GM18858 (cell line): Measurements from ENCODE around the gene PCBP3.
"Not testable (repeated sequence)": the region's sequence is repeated elsewhere in the genome, so short reads cannot be mapped to it uniquely, and the experiment has no call there.

Experiments used
- ATAC-seq: cut with Tn5 transposase; IDR thresholded peaks from one replicate; pipeline ENCODE4 v1.9.1; 2021; ENCODE audit not compliant: unreplicated experiment

PCBP3 gene

GRCh38 chr21:45940091-45940490, 296.6 kb downstream of the PCBP3 start:
- ATAC-seq = no peak

DNA sequence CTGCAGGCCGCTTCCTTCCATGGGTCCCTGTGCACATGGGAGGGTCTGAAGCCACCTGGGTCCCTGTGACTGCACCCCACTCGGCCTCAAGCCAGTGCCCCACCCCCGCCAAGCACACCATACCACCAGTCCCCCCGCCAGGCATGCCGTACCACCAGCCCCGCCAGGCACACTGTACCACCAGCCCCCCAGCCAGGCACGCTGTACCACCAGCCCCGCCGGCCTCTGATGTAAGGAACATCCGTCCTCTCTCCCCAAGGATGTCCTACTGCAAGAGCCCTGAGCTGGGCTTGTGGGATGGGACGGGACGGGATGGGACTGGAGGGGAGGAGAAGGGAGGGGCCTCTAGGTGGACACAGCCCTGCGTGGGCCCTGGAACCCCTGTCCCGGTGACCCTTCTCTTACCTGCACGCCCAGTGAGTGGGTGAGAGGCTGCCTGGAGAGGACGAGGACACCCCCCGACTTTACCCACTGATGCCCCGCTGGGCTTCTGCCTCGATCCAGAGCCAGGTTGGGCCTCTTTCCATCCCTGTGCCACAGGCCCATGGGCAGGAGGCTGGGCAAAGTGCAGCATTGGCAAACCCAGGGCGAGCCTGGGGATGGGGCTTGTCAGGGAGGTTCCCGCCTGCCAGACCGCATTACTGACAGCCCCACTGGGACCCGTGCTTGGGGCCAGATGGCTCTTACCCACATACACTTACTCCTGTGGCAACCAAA, 297.3 kb downstream of the PCBP3 start:
- no peak for ATAC-seq

- ATAC-seq = no peak
Measured at GRCh38 chr21:45941338-45941710, 297.8 kb downstream of the PCBP3 start.

- no peak for ATAC-seq
Measured at GRCh38 chr21:45941717-45942546, 298.4 kb downstream of the PCBP3 start.

GRCh38 chr21:45942755-45943629, 299.5 kb downstream of the PCBP3 start:
- ATAC-seq = no peak

DNA sequence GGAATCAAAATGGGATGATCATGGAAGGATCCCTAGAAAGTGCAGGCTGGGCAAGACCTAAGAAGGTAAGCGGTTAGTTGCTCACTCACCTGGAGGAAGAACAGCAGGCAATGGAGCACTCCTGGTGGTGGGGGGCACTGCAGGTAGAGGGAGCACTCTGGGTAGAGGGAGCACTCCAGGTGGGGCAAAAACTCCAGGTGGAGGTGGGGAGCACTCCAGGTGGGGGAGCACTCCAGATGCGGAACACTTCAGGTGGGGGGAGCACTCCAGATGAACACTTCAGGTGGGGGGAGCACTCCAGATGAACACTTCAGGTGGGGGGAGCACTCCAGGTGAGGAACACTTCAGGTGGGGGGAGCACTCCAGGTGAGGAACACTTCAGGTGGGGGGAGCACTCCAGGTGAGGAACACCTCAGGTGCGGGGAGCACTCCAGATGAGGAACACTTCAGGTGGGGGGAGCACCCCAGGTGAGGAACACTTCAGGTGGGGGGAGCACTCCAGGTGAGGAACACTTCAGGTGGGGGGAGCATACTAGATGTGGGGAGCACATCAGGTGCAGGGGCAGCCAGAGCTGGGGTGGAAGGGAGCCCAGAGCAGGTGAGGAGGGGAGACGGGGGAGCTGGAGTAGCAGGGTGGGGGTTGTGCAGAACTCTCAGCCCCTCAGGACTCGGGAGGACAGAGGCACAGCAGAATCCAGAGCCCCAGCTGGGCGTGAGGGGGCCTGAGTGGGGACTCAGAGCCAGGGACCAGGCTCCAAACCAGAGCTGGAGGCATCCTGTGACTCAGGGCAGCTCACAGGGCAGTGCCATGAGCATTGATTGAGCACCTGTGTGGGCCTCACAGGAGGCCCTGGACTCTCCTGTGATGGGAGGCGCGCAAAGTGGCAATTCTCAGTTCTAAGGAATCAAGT, 300.4 kb downstream of the PCBP3 start:
- ATAC-seq = no peak

DNA sequence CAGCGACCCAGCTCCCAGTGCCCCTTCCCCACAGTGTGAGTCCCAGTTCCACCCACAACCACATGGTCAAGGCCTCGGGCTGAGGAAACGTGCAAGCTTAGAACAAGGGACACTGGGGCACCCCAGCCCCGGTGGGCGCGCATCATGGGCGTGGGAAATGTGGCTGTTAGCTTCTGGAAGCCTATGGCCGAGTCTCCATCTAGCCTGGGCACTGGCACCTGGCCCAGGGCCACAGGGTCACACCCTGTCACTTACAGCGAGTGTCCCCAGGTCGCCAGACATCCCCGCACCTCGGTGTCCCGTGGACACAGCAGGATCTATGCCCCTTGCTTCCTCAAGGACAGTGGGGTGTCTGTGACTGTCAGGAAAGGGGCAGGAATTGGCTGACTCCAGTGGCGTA, 301.1 kb downstream of the PCBP3 start:
- ATAC-seq = no peak

DNA sequence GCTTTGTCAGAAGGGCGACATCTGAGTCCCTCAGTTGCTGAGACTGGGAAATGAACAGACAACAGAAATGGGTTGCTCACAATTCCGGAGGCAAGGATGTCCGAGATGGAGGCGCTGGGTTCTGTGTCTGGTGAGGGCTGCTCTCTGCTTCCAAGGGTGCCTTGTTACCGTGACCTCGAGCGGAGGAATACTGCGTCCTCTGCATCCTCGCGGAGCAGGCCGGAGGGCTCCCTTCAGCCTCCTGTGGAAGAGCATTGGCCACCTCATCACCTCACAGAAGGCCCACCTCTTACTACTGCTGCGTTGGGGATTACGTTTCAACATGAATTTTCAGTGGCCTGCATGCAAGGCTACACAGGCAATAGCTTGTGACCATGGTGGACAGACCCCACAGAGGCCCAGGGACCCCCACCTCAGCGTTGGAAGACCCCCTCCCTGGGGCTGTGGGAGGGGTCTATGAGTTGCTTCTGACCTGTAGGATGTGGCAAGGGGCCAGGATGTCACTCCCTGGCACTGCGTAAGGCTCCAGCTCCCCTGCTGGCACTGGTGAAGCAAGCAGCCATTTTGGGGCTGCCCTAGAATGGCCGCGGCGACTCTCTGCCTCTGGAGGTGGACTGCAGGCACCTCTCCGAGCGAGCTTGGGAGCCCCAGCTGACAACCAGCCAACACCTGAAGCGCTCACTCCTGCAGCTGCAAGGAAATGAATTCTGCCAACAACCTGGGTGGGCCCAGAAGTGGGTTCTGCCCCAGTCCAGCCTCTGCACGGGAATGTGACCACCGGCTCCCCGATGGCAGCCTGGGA, 301.7 kb downstream of the PCBP3 start:
- no peak for ATAC-seq

- no peak for ATAC-seq
Measured at GRCh38 chr21:45945868-45946210, 302.3 kb downstream of the PCBP3 start.

DNA sequence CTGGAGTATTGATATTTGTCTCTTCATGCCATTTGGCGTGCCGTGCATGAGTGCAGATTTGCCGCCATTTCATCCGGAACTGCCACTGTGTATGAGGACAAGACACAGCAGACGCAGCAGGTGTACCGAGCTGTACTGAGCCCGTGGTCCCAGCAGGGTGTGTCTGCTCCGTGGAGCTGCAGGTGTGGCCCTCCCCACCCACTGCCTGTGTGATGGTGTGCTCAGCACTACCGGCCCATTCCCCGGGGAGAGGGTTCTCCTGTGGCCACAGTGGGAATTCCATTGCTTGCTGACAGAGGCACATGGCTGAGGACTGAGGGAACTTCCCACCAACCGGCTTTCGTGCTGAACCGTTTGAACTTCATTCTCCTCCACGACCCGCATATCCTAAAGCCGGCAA, 303.8 kb downstream of the PCBP3 start:
- ATAC-seq = no peak

GRCh38 chr21:45947716-45948255, 304.3 kb downstream of the PCBP3 start:
- ATAC-seq = no peak

- no peak for ATAC-seq
Measured at GRCh38 chr21:45948576-45949141, 305.1 kb downstream of the PCBP3 start.

DNA sequence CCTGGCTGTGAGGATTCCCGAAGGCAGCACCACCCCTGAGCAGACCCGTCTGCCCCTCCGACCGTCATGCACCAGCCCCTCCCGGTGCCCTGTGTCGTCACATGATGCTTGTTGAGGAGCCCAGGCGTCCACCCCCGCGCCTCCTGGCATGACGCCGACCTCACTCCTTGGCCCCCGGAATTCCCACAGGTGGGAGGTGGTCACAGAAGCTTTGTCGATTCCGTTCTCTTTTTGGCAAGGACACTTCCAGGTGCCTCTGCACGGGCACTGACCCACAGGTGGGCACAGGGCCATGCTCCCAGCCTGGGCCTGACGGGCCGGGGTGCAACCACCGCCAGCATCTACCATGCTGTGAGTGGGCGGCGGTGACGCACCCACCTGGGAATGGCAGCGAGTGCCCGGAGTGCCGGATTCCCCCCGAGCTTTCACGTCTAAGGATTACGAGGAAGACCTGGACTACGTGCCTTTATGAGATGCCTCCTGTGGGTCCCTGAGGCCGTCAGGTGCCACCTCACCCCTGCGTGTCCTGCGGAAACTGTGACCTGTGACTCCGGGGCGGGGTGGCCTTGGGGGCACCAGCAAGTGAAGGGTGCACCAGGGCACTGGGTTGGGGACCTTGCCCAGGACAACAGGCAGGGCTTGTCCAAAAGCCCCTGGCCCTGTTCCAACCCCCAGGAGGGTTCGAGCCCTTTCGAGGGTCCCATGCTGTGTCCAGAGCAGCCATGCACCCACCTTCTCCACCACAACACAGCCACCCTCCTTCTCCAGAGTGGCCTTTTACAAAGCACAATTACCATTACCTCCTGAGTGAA, 306.6 kb downstream of the PCBP3 start:
- ATAC-seq = no peak

GRCh38 chr21:45950740-45951515, 307.4 kb downstream of the PCBP3 start:
- ATAC-seq = no peak

GRCh38 chr21:45951676-45952075, 308.2 kb downstream of the PCBP3 start:
- ATAC-seq = no peak

DNA sequence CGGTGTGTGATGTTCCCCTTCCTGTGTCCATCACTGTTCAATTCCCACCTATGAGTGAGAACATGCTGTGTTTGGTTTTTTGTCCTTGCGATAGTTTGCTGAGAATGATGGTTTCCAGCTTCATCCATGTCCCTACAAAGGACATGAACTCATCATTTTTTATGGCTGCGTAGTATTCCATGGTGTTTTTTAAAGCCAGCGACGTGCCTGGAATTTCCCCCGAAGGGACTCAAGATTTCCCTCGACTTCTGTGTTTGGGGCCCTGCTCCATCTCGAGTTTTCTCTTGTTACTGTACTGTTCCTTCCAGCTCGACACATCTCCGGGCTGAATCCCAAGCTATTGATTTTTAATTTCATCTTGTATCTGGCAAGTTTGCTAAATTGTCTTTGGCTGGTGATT, 309.0 kb downstream of the PCBP3 start:
- not testable (repeated sequence) for ATAC-seq

- no peak for ATAC-seq
Measured at GRCh38 chr21:45952974-45953373, 309.4 kb downstream of the PCBP3 start.

- no peak for ATAC-seq
Measured at GRCh38 chr21:45954261-45954660, 310.7 kb downstream of the PCBP3 start.
